Measurements from ENCODE around the gene SFXN3. TPM values are rescaled to one million over a fixed set of nuclear protein-coding genes. Genes with fewer than 3 reads are reported as not detected.

SFXN3 gene
- total RNA-seq, 1 donor, result 81.6 TPM

DNA sequence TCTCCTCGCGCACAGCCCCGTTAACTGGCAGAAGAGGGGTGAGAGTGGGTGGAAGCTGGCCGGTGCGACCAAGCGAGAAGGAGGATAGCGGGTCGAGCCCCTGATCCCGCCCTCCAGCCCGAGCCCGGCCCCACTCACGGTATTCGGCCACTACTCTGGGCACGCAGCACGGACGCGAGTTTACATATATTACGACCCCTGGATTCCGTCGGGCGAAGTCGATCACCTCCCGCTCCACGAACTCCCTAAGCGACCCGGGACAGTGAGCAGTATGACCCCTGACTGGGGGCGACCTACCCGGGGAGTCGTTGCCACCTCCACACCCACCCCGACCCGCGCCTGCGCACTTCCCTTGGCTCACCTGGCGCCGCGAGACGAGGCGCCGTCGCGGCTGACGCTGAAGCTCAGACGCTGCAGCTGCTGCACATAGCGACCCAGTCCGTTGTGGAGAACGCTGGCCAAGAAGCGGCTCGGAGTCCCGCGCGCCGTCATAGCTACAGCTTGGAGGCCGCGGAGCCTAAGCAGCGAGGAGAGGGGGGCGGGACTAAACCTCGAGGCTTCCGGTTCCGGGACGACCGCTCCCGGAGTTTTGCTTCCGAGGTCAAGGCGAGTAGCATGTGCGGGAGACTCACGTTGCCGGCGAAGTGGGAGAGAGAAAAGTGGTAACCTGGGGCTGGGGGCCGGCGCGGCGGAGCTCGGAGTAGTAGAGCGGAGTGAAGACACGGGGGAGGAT, 43.9 kb upstream of the SFXN3 start, which contains the start of the genes MRPL43 and TWNK:
TSS of gene MRPL43 (minus strand) at position 546 of the 733 bp plus-strand sequence. CDS start at position 492, 54 bp downstream.
TSS of gene TWNK (plus strand) at position 592 of the 733 bp plus-strand sequence. CDS start 668 bp downstream, outside the sequence.
- peak; percentile 65 for DNase-seq (ENCODE audit: low read depth)
- TF ChIP-seq, protein P1, sequence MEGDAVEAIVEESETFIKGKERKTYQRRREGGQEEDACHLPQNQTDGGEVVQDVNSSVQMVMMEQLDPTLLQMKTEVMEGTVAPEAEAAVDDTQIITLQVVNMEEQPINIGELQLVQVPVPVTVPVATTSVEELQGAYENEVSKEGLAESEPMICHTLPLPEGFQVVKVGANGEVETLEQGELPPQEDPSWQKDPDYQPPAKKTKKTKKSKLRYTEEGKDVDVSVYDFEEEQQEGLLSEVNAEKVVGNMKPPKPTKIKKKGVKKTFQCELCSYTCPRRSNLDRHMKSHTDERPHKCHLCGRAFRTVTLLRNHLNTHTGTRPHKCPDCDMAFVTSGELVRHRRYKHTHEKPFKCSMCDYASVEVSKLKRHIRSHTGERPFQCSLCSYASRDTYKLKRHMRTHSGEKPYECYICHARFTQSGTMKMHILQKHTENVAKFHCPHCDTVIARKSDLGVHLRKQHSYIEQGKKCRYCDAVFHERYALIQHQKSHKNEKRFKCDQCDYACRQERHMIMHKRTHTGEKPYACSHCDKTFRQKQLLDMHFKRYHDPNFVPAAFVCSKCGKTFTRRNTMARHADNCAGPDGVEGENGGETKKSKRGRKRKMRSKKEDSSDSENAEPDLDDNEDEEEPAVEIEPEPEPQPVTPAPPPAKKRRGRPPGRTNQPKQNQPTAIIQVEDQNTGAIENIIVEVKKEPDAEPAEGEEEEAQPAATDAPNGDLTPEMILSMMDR (IDR thresholded peaks at IDR 0.05; ENCODE audit: insufficient read depth, low read depth, low read length), result no peak
- peak within 1 kb of the TSS; percentile 99 for H3K4me3 ChIP-seq (ENCODE audit: low read depth, low read length)

DNA sequence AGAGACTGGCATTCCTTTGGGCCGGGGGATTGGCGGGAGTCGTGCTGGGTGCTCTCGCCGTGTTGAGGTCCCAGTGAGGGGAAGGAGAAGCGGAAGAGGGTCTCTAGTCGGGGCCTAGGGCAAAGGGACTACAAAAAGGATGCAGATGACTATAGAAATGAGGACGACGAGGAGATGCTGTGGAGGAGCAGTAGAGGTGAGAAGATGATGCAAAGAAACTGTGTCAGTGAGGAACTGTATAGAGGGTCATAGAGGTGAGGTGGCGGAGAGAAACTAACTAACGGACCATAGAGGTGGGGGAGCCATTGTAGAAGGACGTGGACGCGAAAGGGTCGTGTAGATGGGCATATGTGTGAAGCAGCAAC, 43.4 kb upstream of the SFXN3 start:
- TF ChIP-seq, protein P1 (IDR thresholded peaks at IDR 0.05; ENCODE audit: insufficient read depth, low read depth, low read length), result no peak
- H3K4me3 ChIP-seq (ENCODE audit: low read depth, low read length), result peak overlapping the region; percentile 99
- no peak for DNase-seq (ENCODE audit: low read depth)

DNA sequence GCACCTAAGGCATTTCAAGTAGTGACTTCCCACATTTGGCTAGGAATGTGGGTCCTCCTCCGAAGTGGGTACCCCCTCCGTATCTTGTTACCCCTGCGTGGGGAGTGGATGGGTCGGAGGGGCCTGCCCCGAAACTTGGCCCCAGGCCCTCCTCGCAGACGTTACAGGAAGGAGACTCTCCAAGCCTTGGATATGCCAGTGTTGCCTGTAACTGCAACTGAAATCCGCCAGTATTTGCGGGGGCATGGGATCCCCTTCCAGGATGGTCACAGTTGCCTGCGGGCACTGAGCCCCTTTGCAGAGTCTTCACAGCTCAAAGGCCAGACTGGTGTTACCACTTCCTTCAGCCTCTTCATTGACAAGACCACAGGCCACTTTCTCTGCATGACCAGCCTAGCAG, 42.9 kb upstream of the SFXN3 start:
- TF ChIP-seq, protein P1 (IDR thresholded peaks at IDR 0.05; ENCODE audit: insufficient read depth, low read depth, low read length), result no peak
- H3K4me3 ChIP-seq (ENCODE audit: low read depth, low read length), result peak overlapping the region; percentile 99
- no peak for DNase-seq (ENCODE audit: low read depth)

DNA sequence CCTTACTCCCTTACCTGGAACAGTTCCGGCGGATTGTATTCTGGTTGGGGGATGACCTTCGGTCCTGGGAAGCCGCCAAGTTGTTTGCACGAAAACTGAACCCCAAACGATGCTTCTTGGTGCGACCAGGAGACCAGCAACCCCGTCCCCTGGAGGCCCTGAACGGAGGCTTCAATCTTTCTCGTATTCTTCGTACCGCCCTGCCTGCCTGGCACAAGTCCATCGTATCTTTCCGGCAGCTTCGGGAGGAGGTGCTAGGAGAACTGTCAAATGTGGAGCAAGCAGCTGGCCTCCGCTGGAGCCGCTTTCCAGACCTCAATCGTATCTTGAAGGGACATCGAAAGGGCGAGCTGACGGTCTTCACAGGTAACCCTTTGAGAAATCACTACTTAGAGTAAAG, 41.9 kb upstream of the SFXN3 start:
- H3K4me3 ChIP-seq (ENCODE audit: low read depth, low read length), result no peak overlapping the region
- no peak for DNase-seq (ENCODE audit: low read depth)
- TF ChIP-seq, protein P1 (IDR thresholded peaks at IDR 0.05; ENCODE audit: insufficient read depth, low read depth, low read length), result no peak

DNA sequence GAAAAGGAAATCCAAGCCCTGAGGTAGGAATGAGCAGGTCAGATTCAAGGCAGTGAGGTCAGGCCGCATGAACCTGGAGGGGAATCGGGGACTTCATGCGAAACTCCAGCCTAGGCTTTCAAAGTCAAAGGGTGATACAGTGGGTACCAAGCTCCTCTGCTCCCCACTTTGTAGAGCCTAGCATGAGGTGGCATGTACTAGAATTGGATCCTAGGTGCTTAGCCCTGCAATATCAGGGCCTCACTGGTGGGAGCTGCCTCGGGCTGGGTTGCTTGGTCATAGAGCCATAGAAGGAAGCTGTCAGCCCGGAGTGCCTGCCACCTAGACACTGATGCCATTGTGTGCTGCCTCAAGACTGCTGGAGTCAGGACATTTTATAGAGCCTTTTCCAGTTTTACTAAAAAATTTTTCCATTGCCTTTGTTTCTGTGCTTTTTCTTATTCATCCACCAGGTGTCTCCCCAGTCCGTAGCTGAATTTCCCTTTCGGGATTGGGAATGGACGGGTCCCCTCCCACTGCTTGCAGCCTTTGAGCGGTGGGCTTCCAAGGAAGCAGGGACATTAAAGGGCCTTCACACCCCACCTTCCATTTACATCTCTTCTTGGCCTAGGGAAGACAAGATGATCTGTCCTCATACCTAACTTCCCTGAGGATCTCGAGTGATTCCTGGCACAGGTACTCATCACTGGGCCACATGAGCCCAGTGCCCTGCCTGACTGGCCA, 36.9 kb upstream of the SFXN3 start:
- TF ChIP-seq, protein P1 (IDR thresholded peaks at IDR 0.05; ENCODE audit: insufficient read depth, low read depth, low read length), result peak; percentile 73
- peak; percentile 47 for DNase-seq (ENCODE audit: low read depth)
- no peak overlapping the region for H3K4me3 ChIP-seq (ENCODE audit: low read depth, low read length)

DNA sequence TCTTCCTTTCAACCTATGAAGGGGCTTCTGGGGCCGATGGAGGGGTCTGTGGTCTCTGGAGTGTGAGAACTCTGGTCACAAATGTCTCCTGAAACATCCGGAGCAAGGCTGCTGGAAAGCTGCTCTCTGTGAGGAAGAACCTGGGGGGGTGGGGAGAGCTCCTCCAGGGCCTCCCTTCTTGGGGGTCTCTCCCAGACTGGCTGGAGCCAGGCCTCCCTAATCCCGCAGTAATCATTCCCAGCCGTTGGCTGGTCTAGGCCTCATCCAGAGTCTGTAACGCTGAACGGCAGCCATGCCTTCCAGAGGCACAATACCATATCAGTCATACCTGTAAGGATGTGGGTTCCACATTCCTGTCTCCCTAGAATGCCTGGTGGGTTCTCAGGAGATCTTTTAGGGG, 35.9 kb upstream of the SFXN3 start:
- TF ChIP-seq, protein P1 (IDR thresholded peaks at IDR 0.05; ENCODE audit: insufficient read depth, low read depth, low read length), result no peak
- no peak overlapping the region for H3K4me3 ChIP-seq (ENCODE audit: low read depth, low read length)
- no peak for DNase-seq (ENCODE audit: low read depth)
